Measurements from ENCODE around the gene P2RX6.
A peak's percentile ranks its signal among the peaks of the same experiment; 100 is the strongest.

Gene P2RX6

GRCh38 chr22:21015466-21016006 lies 571 bp downstream of the P2RX6 start:
- H3K27me3 Mint-ChIP-seq (ENCODE audit: low read depth): peaks cover under 1% of the 10 kb centered on the region
- peak overlapping the region; percentile 88 to 94 (median 92) for H3K4me3 Mint-ChIP-seq
- peaks cover 39% of the 10 kb centered on the region for H3K4me1 Mint-ChIP-seq
- H3K36me3 Mint-ChIP-seq (ENCODE audit: low read depth): no peaks in the 10 kb centered on the region
- H3K27ac Mint-ChIP-seq: peak overlapping the region; percentile 89 to 98 (median 97)
- TF ChIP-seq CTCF (IDR thresholded peaks at IDR 0.05; ENCODE audit: unreplicated experiment in 3 of 3): no peak
- no peaks in the 10 kb centered on the region for H3K9me3 Mint-ChIP-seq

- peak overlapping the region; percentile 77 to 90 (median 89) for H3K27ac Mint-ChIP-seq
- no peak for TF ChIP-seq CTCF (IDR thresholded peaks at IDR 0.05; ENCODE audit: unreplicated experiment in 3 of 3)
- H3K36me3 Mint-ChIP-seq (ENCODE audit: low read depth): no peaks in the 10 kb centered on the region
- H3K9me3 Mint-ChIP-seq: no peaks in the 10 kb centered on the region
- H3K4me3 Mint-ChIP-seq: peak overlapping the region; percentile 52 to 58 (median 58)
- peaks cover 3% of the 10 kb centered on the region for H3K27me3 Mint-ChIP-seq (ENCODE audit: low read depth)
- peaks cover 39% of the 10 kb centered on the region for H3K4me1 Mint-ChIP-seq
Observed at GRCh38 chr22:21016644-21017420, 1.9 kb downstream of the P2RX6 start.

- no peaks in the 10 kb centered on the region for H3K36me3 Mint-ChIP-seq (ENCODE audit: low read depth)
- no peak for TF ChIP-seq CTCF (IDR thresholded peaks at IDR 0.05; ENCODE audit: unreplicated experiment in 3 of 3)
- H3K4me3 Mint-ChIP-seq: no peak overlapping the region
- H3K27ac Mint-ChIP-seq: peak overlapping the region in 1 of 3 experiments; percentile 77
- peaks cover 37% of the 10 kb centered on the region for H3K4me1 Mint-ChIP-seq
- H3K27me3 Mint-ChIP-seq (ENCODE audit: low read depth): peaks cover 3% of the 10 kb centered on the region
- no peaks in the 10 kb centered on the region for H3K9me3 Mint-ChIP-seq
Observed at GRCh38 chr22:21018314-21018713, 3.3 kb downstream of the P2RX6 start.

- peak in 1 of 3 experiments; percentile 23 for TF ChIP-seq CTCF (IDR thresholded peaks at IDR 0.05; ENCODE audit: unreplicated experiment in 3 of 3)
- Mint-ChIP-seq H3K9me3 (no peaks in the 10 kb centered on the region), H3K4me1 (peaks cover 13% of the 10 kb centered on the region), H3K27me3 (ENCODE audit: low read depth) (peaks cover 3% of the 10 kb centered on the region), H3K27ac (peak overlapping the region in 1 of 3 experiments; percentile 26), H3K4me3 (no peak overlapping the region), H3K36me3 (ENCODE audit: low read depth) (no peaks in the 10 kb centered on the region)
Observed at GRCh38 chr22:21020802-21021429, 6.0 kb downstream of the P2RX6 start.

GRCh38 chr22:21022507-21022906 lies 7.5 kb downstream of the P2RX6 start:
- H3K4me1 Mint-ChIP-seq: peaks cover 7% of the 10 kb centered on the region
- no peaks in the 10 kb centered on the region for H3K36me3 Mint-ChIP-seq (ENCODE audit: low read depth)
- H3K9me3 Mint-ChIP-seq: no peaks in the 10 kb centered on the region
- H3K4me3 Mint-ChIP-seq: no peak overlapping the region
- H3K27me3 Mint-ChIP-seq (ENCODE audit: low read depth): peaks cover 6% of the 10 kb centered on the region
- no peak overlapping the region for H3K27ac Mint-ChIP-seq
- no peak for TF ChIP-seq CTCF (IDR thresholded peaks at IDR 0.05; ENCODE audit: unreplicated experiment in 3 of 3)
